Gastrocnemius medialis (tissue), 4 donors: Measurements from ENCODE around the gene MYOCD. TPM values are rescaled to one million over a fixed set of nuclear protein-coding genes. Genes with fewer than 3 reads are reported as not detected.

Experiments used
- ATAC-seq, 2 donors: fragments of 150-250 bp; one replicate each; pipeline ENCODE4 v1.9.1; 2016
- DNase-seq, 2 donors: peaks; one replicate each; pipeline ENCODE4 v3.0.0-alpha.2; 2019
- H3K27ac ChIP-seq, 4 donors: fragments of 200-600 bp; sonication (generic); 1 replicate in 1 of 4; 2 replicates in 3 of 4; pipeline ENCODE4 v1.5.1; 2016 to 2018; ENCODE audit warnings: mild to moderate bottlenecking in 2 of 4, moderate library complexity in 1 of 4
- H3K27me3 ChIP-seq, 3 donors: fragments of 200-600 bp; sonication (generic) in 2 of 3; 1 replicate in 1 of 3; 2 replicates in 2 of 3; pipeline versions ENCODE4 v1.5.1 to v1.6.0; 2016 to 2019; ENCODE audit warnings: mild to moderate bottlenecking in 1 of 3, moderate library complexity in 1 of 3
- H3K36me3 ChIP-seq, 2 donors: fragments of 200-600 bp; sonication (generic) in 1 of 2; one replicate each; pipeline ENCODE4 v1.5.1; 2017 to 2018
- H3K4me1 ChIP-seq, 2 donors: fragments of 200-600 bp; sonication (generic) in 1 of 2; one replicate each; pipeline ENCODE4 v1.5.1; 2016 to 2017; ENCODE audit warnings: mild to moderate bottlenecking in 2 of 2
- H3K4me3 ChIP-seq, 4 donors: fragments of 200-600 bp; sonication (generic) in 3 of 4; 1 replicate in 1 of 4; 2 replicates in 3 of 4; pipeline ENCODE4 v1.5.1; 2016 to 2019; ENCODE audit warnings: mild to moderate bottlenecking in 2 of 4
- H3K9me3 ChIP-seq, 3 donors: fragments of 200-600 bp; sonication (generic) in 2 of 3; 1 replicate in 1 of 3; 2 replicates in 2 of 3; pipeline ENCODE4 v1.5.1; 2016 to 2019
- POLR2A ChIP-seq, 2 donors: fragments of 450-650 bp; IDR thresholded peaks; one replicate each; pipeline ENCODE4 v1.6.1; 2017; ENCODE audit warnings: antibody characterized with exemption in 2 of 2, mild to moderate bottlenecking in 2 of 2, moderate library complexity in 2 of 2
- in situ Hi-C, 4 donors: fragments of 200-750 bp; cut with MboI; loops; one replicate each; pipeline versions ENCODE4 v1.15.0 to v1.8.0; 2017; ENCODE audit warnings: low sequenced_read_pairs in 4 of 4
- intact Hi-C: fragments of 100-400 bp; cut with DNase I; formaldehyde crosslinking; loops from one replicate; pipeline ENCODE4 v1.15.1; 2023; ENCODE audit warnings: low total_unique reads
- total RNA-seq, 4 donors: library from RNA; depleted of rRNA; stranded (reverse); fragments of >200 nt; gene quantifications; one replicate each; pipeline versions ENCODE4 v1.1.0 to v1.2.3, GENCODE V29; 2016
- TF ChIP-seq, protein P1 (sequence below), 5 experiments: fragments of 450-650 bp in 3 of 5; fragments of 200-600 bp in 2 of 5; sonication (generic) in 2 of 5; IDR thresholded peaks in 4 of 5; conservative IDR thresholded peaks in 1 of 5; 1 replicate in 4 of 5; 2 replicates in 1 of 5; pipeline ENCODE4 v1.5.1; 2016 to 2019; ENCODE audit warnings: antibody characterized with exemption in 5 of 5, mild to moderate bottlenecking in 3 of 5, moderate library complexity in 3 of 5

MYOCD gene
- total RNA-seq, 4 donors from 2014 or later, result 0.36 to 2.7 (median 1.2) TPM

GRCh38 chr17:12643822-12644221 lies 21.9 kb upstream of the MYOCD start:
- in situ Hi-C loops (no loop called here), intact Hi-C loops (no loop called here)
- H3K27ac ChIP-seq, result no peak overlapping the region
- no peak for TF ChIP-seq POLR2A (IDR thresholded peaks at IDR 0.05)
- TF ChIP-seq, protein P1, sequence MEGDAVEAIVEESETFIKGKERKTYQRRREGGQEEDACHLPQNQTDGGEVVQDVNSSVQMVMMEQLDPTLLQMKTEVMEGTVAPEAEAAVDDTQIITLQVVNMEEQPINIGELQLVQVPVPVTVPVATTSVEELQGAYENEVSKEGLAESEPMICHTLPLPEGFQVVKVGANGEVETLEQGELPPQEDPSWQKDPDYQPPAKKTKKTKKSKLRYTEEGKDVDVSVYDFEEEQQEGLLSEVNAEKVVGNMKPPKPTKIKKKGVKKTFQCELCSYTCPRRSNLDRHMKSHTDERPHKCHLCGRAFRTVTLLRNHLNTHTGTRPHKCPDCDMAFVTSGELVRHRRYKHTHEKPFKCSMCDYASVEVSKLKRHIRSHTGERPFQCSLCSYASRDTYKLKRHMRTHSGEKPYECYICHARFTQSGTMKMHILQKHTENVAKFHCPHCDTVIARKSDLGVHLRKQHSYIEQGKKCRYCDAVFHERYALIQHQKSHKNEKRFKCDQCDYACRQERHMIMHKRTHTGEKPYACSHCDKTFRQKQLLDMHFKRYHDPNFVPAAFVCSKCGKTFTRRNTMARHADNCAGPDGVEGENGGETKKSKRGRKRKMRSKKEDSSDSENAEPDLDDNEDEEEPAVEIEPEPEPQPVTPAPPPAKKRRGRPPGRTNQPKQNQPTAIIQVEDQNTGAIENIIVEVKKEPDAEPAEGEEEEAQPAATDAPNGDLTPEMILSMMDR (IDR thresholded peaks at IDR 0.05 in 4 of 5, conservative IDR thresholded peaks at IDR 0.05 in 1 of 5), result no peak
- no peak for ATAC-seq
- no peak overlapping the region for H3K4me3 ChIP-seq
- no peaks in the 10 kb centered on the region for H3K4me1 ChIP-seq
- H3K36me3 ChIP-seq, result no peaks in the 10 kb centered on the region
- no peaks in the 10 kb centered on the region for H3K9me3 ChIP-seq
- H3K27me3 ChIP-seq, result no peaks in the 10 kb centered on the region
- DNase-seq, result no peak

DNA sequence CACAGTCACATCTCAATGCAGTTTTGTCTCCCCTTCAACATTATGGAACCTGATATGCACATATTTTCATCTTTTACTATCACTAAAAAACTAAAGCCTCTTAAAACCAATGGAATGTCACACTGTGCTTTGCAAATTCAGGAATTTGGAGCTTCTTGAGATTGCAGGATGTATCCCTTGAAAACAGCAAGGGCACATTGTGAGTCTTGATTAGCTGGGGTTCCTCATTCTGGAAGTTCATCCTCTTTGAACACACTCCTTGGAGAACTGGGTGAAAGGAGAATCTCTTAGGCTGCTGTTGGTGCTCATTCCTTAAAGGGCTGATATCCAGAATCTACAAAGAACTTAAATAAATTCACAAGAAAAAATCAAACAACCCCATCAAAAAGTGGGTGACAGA lies 21.1 kb upstream of the MYOCD start:
- no peak for ATAC-seq
- Histone ChIP-seq H3K27me3 (no peaks in the 10 kb centered on the region), H3K27ac (no peak overlapping the region), H3K9me3 (no peaks in the 10 kb centered on the region), H3K36me3 (no peaks in the 10 kb centered on the region), H3K4me1 (no peaks in the 10 kb centered on the region), H3K4me3 (no peak overlapping the region)
- DNase-seq, result no peak
- intact Hi-C loops (no loop called here), in situ Hi-C loops (no loop called here)
- TF ChIP-seq POLR2A (IDR thresholded peaks at IDR 0.05), result no peak
- TF ChIP-seq, protein P1 (IDR thresholded peaks at IDR 0.05 in 4 of 5, conservative IDR thresholded peaks at IDR 0.05 in 1 of 5), result no peak

DNA sequence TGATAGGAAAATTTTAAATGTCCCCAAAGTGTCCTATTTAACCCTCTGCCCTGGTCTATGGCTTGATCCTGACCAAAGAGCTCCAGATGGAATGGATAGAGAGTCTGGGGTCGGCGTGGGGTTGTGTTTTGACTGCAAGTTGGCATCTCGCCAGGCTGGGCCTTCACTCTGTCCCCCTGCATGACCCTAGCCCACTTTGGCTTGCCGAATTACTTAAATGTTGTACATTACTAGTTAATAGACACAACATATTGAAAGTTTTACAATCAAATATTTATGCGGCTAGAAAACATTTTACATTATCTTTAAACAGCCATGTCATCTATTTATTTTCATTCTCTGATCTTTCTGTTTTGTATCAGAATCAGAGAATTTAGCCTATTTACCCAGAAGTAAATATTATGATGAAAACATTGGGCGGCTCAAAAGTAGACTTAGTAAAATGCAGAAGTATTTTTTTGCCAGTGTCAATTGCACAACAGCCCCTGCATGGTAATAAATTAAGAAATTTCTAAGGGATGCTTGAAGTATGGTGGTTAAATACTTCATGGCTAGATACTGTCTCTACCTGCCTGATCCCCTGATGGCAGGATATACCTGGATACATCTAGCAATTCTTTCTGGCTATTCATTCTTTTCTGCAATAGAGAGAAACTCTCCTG lies 18.8 kb upstream of the MYOCD start:
- no peak for ATAC-seq
- no peaks in the 10 kb centered on the region for H3K9me3 ChIP-seq
- no peak overlapping the region for H3K4me3 ChIP-seq
- no peaks in the 10 kb centered on the region for H3K36me3 ChIP-seq
- intact Hi-C loops, result no loop called here
- no peaks in the 10 kb centered on the region for H3K4me1 ChIP-seq
- no peaks in the 10 kb centered on the region for H3K27me3 ChIP-seq
- no peak overlapping the region for H3K27ac ChIP-seq
- in situ Hi-C loops, result no loop called here
- no peak for TF ChIP-seq POLR2A (IDR thresholded peaks at IDR 0.05)
- TF ChIP-seq, protein P1 (IDR thresholded peaks at IDR 0.05 in 4 of 5, conservative IDR thresholded peaks at IDR 0.05 in 1 of 5), result no peak
- DNase-seq, result no peak

- intact Hi-C loops, result no loop called here
Observed at GRCh38 chr17:12648498-12648897, 17.2 kb upstream of the MYOCD start.

More at GRCh38 chr17:12648498-12648897, 17.2 kb upstream of the MYOCD start:
- Histone ChIP-seq H3K36me3 (no peaks in the 10 kb centered on the region), H3K27ac (no peak overlapping the region), H3K4me1 (no peaks in the 10 kb centered on the region), H3K9me3 (no peaks in the 10 kb centered on the region), H3K4me3 (no peak overlapping the region), H3K27me3 (no peaks in the 10 kb centered on the region)
- ATAC-seq (no peak), DNase-seq (no peak)
- TF ChIP-seq POLR2A (IDR thresholded peaks at IDR 0.05), result no peak
- TF ChIP-seq, protein P1 (IDR thresholded peaks at IDR 0.05 in 4 of 5, conservative IDR thresholded peaks at IDR 0.05 in 1 of 5), result no peak
- in situ Hi-C loops, result no loop called here
